ENCODE measurements around the gene GJA1. TPM values are rescaled to one million over a fixed set of nuclear protein-coding genes. Genes with fewer than 3 reads are reported as not detected.

Gene GJA1
- total and polyA plus RNA-seq, 2 experiments from 2014 or later = 86.0 to 248 TPM

DNA sequence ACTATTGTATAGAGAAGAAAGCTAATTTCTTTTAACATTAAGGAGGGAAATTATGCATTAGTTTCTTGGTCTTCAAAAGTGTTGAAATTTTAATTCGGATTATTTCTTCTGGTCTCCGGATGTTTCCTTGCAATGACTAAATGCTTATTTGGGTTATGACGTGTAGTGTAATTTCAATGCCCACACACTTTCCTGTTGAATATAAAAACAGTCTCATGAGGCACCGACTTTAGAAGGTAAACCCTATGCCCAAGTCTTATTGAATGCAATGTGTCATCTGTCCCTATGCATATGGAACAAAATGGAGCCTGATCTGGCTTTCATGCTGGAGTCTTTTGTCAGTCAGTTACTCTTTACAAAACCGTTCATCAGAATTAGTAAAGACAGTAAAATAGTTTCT is 17.7 kb downstream of the GJA1 start:
- no peak overlapping the region for H3K27ac ChIP-seq
- no peak overlapping the region for H2AFZ ChIP-seq
- no peaks in the 10 kb centered on the region for H3K9me2 ChIP-seq (replicated peaks; ENCODE audit: insufficient read depth)
- H3K36me3 ChIP-seq (replicated peaks; ENCODE audit: insufficient read depth, low read depth) = peaks cover 3% of the 10 kb centered on the region
- H4K20me1 ChIP-seq (ENCODE audit: insufficient read depth, poor library complexity, severe bottlenecking) = peaks cover 11% of the 10 kb centered on the region
- no peak overlapping the region for H3K4me3 ChIP-seq
- H3K4me2 ChIP-seq = no peak overlapping the region
- no peaks in the 10 kb centered on the region for H3K9me3 ChIP-seq (ENCODE audit: low read depth)
- TF ChIP-seq EZH2 (IDR thresholded peaks at IDR 0.05; ENCODE audit: borderline replicate concordance) = no peak
- TF ChIP-seq EZH2phosphoT487 (IDR thresholded peaks at IDR 0.05; ENCODE audit: low read depth, severe bottlenecking, unreplicated experiment) = no peak
- TF ChIP-seq, protein P1, sequence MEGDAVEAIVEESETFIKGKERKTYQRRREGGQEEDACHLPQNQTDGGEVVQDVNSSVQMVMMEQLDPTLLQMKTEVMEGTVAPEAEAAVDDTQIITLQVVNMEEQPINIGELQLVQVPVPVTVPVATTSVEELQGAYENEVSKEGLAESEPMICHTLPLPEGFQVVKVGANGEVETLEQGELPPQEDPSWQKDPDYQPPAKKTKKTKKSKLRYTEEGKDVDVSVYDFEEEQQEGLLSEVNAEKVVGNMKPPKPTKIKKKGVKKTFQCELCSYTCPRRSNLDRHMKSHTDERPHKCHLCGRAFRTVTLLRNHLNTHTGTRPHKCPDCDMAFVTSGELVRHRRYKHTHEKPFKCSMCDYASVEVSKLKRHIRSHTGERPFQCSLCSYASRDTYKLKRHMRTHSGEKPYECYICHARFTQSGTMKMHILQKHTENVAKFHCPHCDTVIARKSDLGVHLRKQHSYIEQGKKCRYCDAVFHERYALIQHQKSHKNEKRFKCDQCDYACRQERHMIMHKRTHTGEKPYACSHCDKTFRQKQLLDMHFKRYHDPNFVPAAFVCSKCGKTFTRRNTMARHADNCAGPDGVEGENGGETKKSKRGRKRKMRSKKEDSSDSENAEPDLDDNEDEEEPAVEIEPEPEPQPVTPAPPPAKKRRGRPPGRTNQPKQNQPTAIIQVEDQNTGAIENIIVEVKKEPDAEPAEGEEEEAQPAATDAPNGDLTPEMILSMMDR (IDR thresholded peaks at IDR 0.05; ENCODE audit: poor library complexity) = no peak
- WGBS (ENCODE audit: low lambda C conversion rate, missing lambda C conversion rate) = 88% methylated on average over 5 of the region's 5 CpGs
- no peak for DNase-seq (ENCODE audit: low spot score)
- no peaks in the 10 kb centered on the region for H3K27me3 ChIP-seq
- H3K79me2 ChIP-seq = peaks cover 17% of the 10 kb centered on the region
- no peaks in the 10 kb centered on the region for H3K4me1 ChIP-seq (ENCODE audit: insufficient read depth)

DNA sequence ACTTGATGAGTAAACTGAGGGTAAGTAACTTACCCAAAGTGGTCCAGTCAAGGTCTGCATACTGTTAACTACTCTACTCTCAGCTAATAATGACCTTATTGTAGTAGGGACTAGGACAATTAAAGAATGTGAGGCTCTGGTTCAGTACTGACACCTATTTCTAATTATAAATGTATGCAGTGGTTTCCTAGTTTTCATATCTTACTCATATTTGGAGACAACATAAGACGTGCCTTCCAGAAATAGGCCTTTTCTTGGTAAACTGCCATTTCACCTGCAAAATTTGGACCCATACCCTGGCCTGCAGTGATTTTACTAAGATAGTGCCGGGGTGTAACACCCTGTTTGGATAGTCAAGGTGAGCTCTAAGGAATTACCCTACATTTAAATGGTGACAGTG is 24.7 kb downstream of the GJA1 start:
- Histone ChIP-seq H3K9me3 (ENCODE audit: low read depth) (no peaks in the 10 kb centered on the region), H3K27ac (no peak overlapping the region), H3K79me2 (no peaks in the 10 kb centered on the region), H4K20me1 (ENCODE audit: insufficient read depth, poor library complexity, severe bottlenecking) (no peaks in the 10 kb centered on the region), H3K4me2 (no peak overlapping the region), H3K4me1 (ENCODE audit: insufficient read depth) (no peaks in the 10 kb centered on the region), H3K4me3 (no peak overlapping the region), H2AFZ (no peak overlapping the region), H3K36me3 (replicated peaks; ENCODE audit: insufficient read depth, low read depth) (no peaks in the 10 kb centered on the region), H3K9me2 (replicated peaks; ENCODE audit: insufficient read depth) (no peaks in the 10 kb centered on the region), H3K27me3 (no peaks in the 10 kb centered on the region)
- DNase-seq (ENCODE audit: low spot score) = no peak
- WGBS (ENCODE audit: low lambda C conversion rate, missing lambda C conversion rate) = 98% methylated on average over 2 of the region's 2 CpGs
- TF ChIP-seq EZH2phosphoT487 (IDR thresholded peaks at IDR 0.05; ENCODE audit: low read depth, severe bottlenecking, unreplicated experiment) = no peak
- TF ChIP-seq EZH2 (IDR thresholded peaks at IDR 0.05; ENCODE audit: borderline replicate concordance) = no peak
- TF ChIP-seq, protein P1 (IDR thresholded peaks at IDR 0.05; ENCODE audit: poor library complexity) = no peak

DNA sequence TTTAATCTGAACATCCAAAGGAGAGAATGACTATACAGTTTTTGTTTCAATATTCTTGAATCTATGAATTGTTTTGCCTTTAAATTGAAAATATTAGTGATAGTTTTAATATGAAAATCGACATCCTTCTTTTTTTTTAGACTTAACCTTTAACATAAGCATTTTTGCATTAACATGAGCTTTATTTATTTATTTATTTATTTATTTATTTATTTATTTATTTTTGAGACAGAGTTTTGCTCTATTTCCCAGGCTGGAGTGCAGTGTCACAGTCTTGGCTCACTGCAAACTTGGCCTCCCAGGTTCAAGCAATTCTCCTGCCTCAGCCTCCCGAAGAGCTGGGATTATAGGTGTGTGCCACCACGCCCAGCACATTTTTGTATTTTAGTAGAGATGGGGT is 27.6 kb downstream of the GJA1 start:
- no peaks in the 10 kb centered on the region for H3K9me3 ChIP-seq (ENCODE audit: low read depth)
- no peak overlapping the region for H3K4me2 ChIP-seq
- H3K9me2 ChIP-seq (replicated peaks; ENCODE audit: insufficient read depth) = no peaks in the 10 kb centered on the region
- DNase-seq (ENCODE audit: low spot score) = no peak
- H3K27ac ChIP-seq = no peak overlapping the region
- H3K27me3 ChIP-seq = no peaks in the 10 kb centered on the region
- no peaks in the 10 kb centered on the region for H3K79me2 ChIP-seq
- no peak overlapping the region for H2AFZ ChIP-seq
- H3K4me1 ChIP-seq (ENCODE audit: insufficient read depth) = no peaks in the 10 kb centered on the region
- WGBS (ENCODE audit: low lambda C conversion rate, missing lambda C conversion rate) = 96% methylated on average over 3 of the region's 3 CpGs
- H4K20me1 ChIP-seq (ENCODE audit: insufficient read depth, poor library complexity, severe bottlenecking) = no peaks in the 10 kb centered on the region
- no peak overlapping the region for H3K4me3 ChIP-seq
- H3K36me3 ChIP-seq (replicated peaks; ENCODE audit: insufficient read depth, low read depth) = no peaks in the 10 kb centered on the region
- TF ChIP-seq EZH2 (IDR thresholded peaks at IDR 0.05; ENCODE audit: borderline replicate concordance) = no peak
- TF ChIP-seq, protein P1 (IDR thresholded peaks at IDR 0.05; ENCODE audit: poor library complexity) = no peak

DNA sequence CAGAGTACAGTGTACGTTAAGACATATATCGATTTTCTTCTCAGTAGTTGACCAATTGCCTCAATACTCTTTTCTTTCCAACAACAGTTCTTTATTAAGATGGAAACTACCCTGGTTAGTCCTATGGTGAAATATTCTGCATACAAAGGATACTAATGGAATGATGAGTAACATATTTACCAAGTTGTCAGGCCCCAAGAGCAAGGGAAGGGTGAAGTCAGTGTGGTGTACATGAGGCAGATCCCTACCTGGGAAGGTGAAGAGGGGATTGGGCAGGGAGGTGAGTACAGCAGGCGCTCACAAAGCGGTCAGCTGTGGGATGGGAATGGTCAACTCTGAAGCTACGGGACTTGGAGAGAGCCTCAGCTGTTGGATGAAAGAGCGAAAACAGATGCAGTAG is 29.7 kb downstream of the GJA1 start:
- Histone ChIP-seq H3K4me2 (no peak overlapping the region), H3K9me3 (ENCODE audit: low read depth) (no peaks in the 10 kb centered on the region), H3K9me2 (replicated peaks; ENCODE audit: insufficient read depth) (no peaks in the 10 kb centered on the region), H3K27ac (no peak overlapping the region), H3K27me3 (no peaks in the 10 kb centered on the region), H3K36me3 (replicated peaks; ENCODE audit: insufficient read depth, low read depth) (no peaks in the 10 kb centered on the region), H3K79me2 (no peaks in the 10 kb centered on the region), H3K4me1 (ENCODE audit: insufficient read depth) (no peaks in the 10 kb centered on the region), H2AFZ (no peak overlapping the region), H3K4me3 (no peak overlapping the region), H4K20me1 (ENCODE audit: insufficient read depth, poor library complexity, severe bottlenecking) (no peaks in the 10 kb centered on the region)
- no peak for DNase-seq (ENCODE audit: low spot score)
- TF ChIP-seq, protein P1 (IDR thresholded peaks at IDR 0.05; ENCODE audit: poor library complexity) = no peak
- no peak for TF ChIP-seq EZH2 (IDR thresholded peaks at IDR 0.05; ENCODE audit: borderline replicate concordance)
- no peak for TF ChIP-seq EZH2phosphoT487 (IDR thresholded peaks at IDR 0.05; ENCODE audit: low read depth, severe bottlenecking, unreplicated experiment)
- 92% methylated on average over 6 of the region's 6 CpGs for WGBS (ENCODE audit: low lambda C conversion rate, missing lambda C conversion rate)
